Neural cell (in vitro differentiated cells): ENCODE data around the gene XXYLT1. TPM values are rescaled to one million over a fixed set of nuclear protein-coding genes. Genes with fewer than 3 reads are reported as not detected.

ENCODE experiments used
- H2AFZ ChIP-seq: fragments of 200-600, 300-800 bp; sonication (generic), shearing (Covaris generic); 2 replicates; pipeline ENCODE4 v1.6.0; 2014; ENCODE audit warnings: low read depth, mild to moderate bottlenecking, antibody characterized with exemption, low read length, moderate library complexity
- H3F3A ChIP-seq: fragments of 200-600 bp; shearing (Covaris generic); 2 replicates; pipeline ENCODE4 v1.6.1; 2016; ENCODE audit warnings: mild to moderate bottlenecking, moderate library complexity, mixed read lengths, antibody characterized with exemption, low read length; ENCODE audit not compliant: insufficient read depth, poor library complexity, severe bottlenecking
- H3K27ac ChIP-seq: fragments of 200-600, 300-800 bp; sonication (generic), shearing (Covaris generic); 2 replicates; pipeline ENCODE4 v1.5.1; 2014; ENCODE audit warnings: mild to moderate bottlenecking, low read length, moderate library complexity
- H3K27me3 ChIP-seq: fragments of 300-800, 200-600 bp; sonication (generic), shearing (Covaris generic); 2 replicates; pipeline ENCODE4 v1.6.0; 2014; ENCODE audit warnings: mild to moderate bottlenecking, low read depth, low read length, moderate library complexity; ENCODE audit not compliant: insufficient read depth
- H3K36me3 ChIP-seq: fragments of 300-800, 200-600 bp; sonication (generic), shearing (Covaris generic); 2 replicates; pipeline ENCODE4 v1.5.1; 2014; ENCODE audit warnings: mild to moderate bottlenecking, antibody characterized with exemption, low read length, moderate library complexity; ENCODE audit not compliant: insufficient read depth
- H3K4me2 ChIP-seq: fragments of 300-800, 200-600 bp; sonication (generic), shearing (Covaris generic); 2 replicates; pipeline ENCODE4 v1.6.0; 2014; ENCODE audit warnings: mild to moderate bottlenecking, low read length
- H3K4me3 ChIP-seq: fragments of 300-800, 200-600 bp; sonication (generic), shearing (Covaris generic); 2 replicates; pipeline ENCODE4 v1.5.1; 2014; ENCODE audit warnings: mild to moderate bottlenecking, low read length, moderate library complexity
- H3K79me2 ChIP-seq: fragments of 200-600 bp; shearing (Covaris generic); replicated peaks from 2 replicates; pipeline ENCODE4 v1.6.0; 2014; ENCODE audit warnings: mild to moderate bottlenecking, low read length, moderate library complexity; ENCODE audit not compliant: insufficient read depth
- H3K9ac ChIP-seq: fragments of 300-800, 200-600 bp; sonication (generic), shearing (Covaris generic); 2 replicates; pipeline ENCODE4 v1.6.1; 2016; ENCODE audit warnings: mild to moderate bottlenecking, low read length, mixed read lengths
- H3K9me2 ChIP-seq: fragments of 200-600 bp; shearing (Covaris generic); 2 replicates; pipeline ENCODE4 v1.6.1; 2016; ENCODE audit warnings: mild to moderate bottlenecking, low read length, mixed read lengths; ENCODE audit not compliant: insufficient read depth
- H3K9me3 ChIP-seq: fragments of 200-600, 300-800 bp; sonication (generic), shearing (Covaris generic); 2 replicates; pipeline ENCODE4 v1.6.1; 2016; ENCODE audit warnings: mild to moderate bottlenecking, mixed run types, low read length, moderate library complexity, mixed read lengths
- H4K20me1 ChIP-seq: fragments of 200-600 bp; shearing (Covaris generic); 2 replicates; pipeline ENCODE4 v1.6.1; 2016; ENCODE audit warnings: mild to moderate bottlenecking, mixed run types; ENCODE audit not compliant: insufficient read depth
- EP300 ChIP-seq: fragments of 450-650 bp; conservative IDR thresholded peaks from 2 replicates; pipeline ENCODE4 v1.6.1; 2014; ENCODE audit warnings: antibody characterized with exemption, mild to moderate bottlenecking, moderate library complexity; ENCODE audit not compliant: poor library complexity, severe bottlenecking
- EZH2 ChIP-seq: fragments of 200-600, 300-800 bp; shearing (Covaris generic), sonication (generic); IDR thresholded peaks from 2 replicates; pipeline ENCODE4 v1.6.1; 2014; ENCODE audit warnings: antibody characterized with exemption, low read length, borderline replicate concordance, mild to moderate bottlenecking; ENCODE audit not compliant: insufficient read depth, poor library complexity, severe bottlenecking
- MXI1 ChIP-seq: fragments of 450-650 bp; conservative IDR thresholded peaks from 2 replicates; pipeline ENCODE4 v1.6.1; 2014; ENCODE audit warnings: antibody characterized with exemption, mild to moderate bottlenecking; ENCODE audit not compliant: poor library complexity, severe bottlenecking
- POLR2AphosphoS5 ChIP-seq: IDR thresholded peaks from 2 replicates; pipeline ENCODE4 v1.6.1; 2012
- RAD21 ChIP-seq: fragments of 450-650 bp; conservative IDR thresholded peaks from 2 replicates; pipeline ENCODE4 v1.6.1; 2014; ENCODE audit warnings: antibody characterized with exemption, mild to moderate bottlenecking, moderate library complexity
- REST ChIP-seq: IDR thresholded peaks from 2 replicates; pipeline ENCODE4 v1.6.1; 2012; ENCODE audit warnings: borderline replicate concordance
- SMC3 ChIP-seq: fragments of 450-650 bp; conservative IDR thresholded peaks from 2 replicates; pipeline ENCODE4 v1.6.1; 2014; ENCODE audit warnings: antibody characterized with exemption, mild to moderate bottlenecking, moderate library complexity; ENCODE audit not compliant: poor library complexity
- TAF1 ChIP-seq: IDR thresholded peaks from 2 replicates; pipeline ENCODE4 v1.6.1; 2012; ENCODE audit warnings: low read depth
- polyA plus RNA-seq: library from polyadenylated mRNA; depleted of rRNA; stranded (reverse); fragments of >200 nt; gene quantifications from 2 replicates; pipeline ENCODE4 v1.2.3, GENCODE V29; 2014
- TF ChIP-seq, protein P1 (sequence below): fragments of 450-650 bp; IDR thresholded peaks from 2 replicates; pipeline ENCODE4 v1.5.1; 2014; ENCODE audit warnings: antibody characterized with exemption, mild to moderate bottlenecking, moderate library complexity; ENCODE audit not compliant: poor library complexity, severe bottlenecking

XXYLT1 gene
- polyA plus RNA-seq, 1 donor from 2014 or later = 25.4 TPM

GRCh38 chr3:195099951-195100785 is 170.8 kb downstream of the XXYLT1 start:
- Histone ChIP-seq H2AFZ (no peak overlapping the region), H3K27ac (no peak overlapping the region), H3K79me2 (no peaks in the 10 kb centered on the region), H3K4me3 (no peak overlapping the region), H3K4me2 (no peak overlapping the region), H3K9me2 (no peaks in the 10 kb centered on the region), H3K27me3 (no peaks in the 10 kb centered on the region), H3F3A (no peaks in the 10 kb centered on the region), H4K20me1 (no peaks in the 10 kb centered on the region), H3K36me3 (no peaks in the 10 kb centered on the region), H3K9ac (no peak overlapping the region), H3K9me3 (no peaks in the 10 kb centered on the region)
- TF ChIP-seq SMC3 (no peak), EP300 (no peak), EZH2 (no peak), TAF1 (no peak), REST (no peak), RAD21 (no peak)
- TF ChIP-seq, protein P1, sequence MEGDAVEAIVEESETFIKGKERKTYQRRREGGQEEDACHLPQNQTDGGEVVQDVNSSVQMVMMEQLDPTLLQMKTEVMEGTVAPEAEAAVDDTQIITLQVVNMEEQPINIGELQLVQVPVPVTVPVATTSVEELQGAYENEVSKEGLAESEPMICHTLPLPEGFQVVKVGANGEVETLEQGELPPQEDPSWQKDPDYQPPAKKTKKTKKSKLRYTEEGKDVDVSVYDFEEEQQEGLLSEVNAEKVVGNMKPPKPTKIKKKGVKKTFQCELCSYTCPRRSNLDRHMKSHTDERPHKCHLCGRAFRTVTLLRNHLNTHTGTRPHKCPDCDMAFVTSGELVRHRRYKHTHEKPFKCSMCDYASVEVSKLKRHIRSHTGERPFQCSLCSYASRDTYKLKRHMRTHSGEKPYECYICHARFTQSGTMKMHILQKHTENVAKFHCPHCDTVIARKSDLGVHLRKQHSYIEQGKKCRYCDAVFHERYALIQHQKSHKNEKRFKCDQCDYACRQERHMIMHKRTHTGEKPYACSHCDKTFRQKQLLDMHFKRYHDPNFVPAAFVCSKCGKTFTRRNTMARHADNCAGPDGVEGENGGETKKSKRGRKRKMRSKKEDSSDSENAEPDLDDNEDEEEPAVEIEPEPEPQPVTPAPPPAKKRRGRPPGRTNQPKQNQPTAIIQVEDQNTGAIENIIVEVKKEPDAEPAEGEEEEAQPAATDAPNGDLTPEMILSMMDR = no peak

GRCh38 chr3:195098741-195099525 is 172.0 kb downstream of the XXYLT1 start:
- Histone ChIP-seq H3K9me2 (no peaks in the 10 kb centered on the region), H3K9me3 (no peaks in the 10 kb centered on the region), H3K79me2 (no peaks in the 10 kb centered on the region), H3K36me3 (no peaks in the 10 kb centered on the region), H3F3A (no peaks in the 10 kb centered on the region), H2AFZ (no peak overlapping the region), H4K20me1 (no peaks in the 10 kb centered on the region), H3K4me2 (no peak overlapping the region), H3K9ac (no peak overlapping the region), H3K27me3 (no peaks in the 10 kb centered on the region), H3K4me3 (no peak overlapping the region), H3K27ac (no peak overlapping the region)
- no peak for TF ChIP-seq POLR2AphosphoS5
- TF ChIP-seq RAD21 = no peak
- no peak for TF ChIP-seq MXI1
- no peak for TF ChIP-seq EP300
- no peak for TF ChIP-seq REST
- TF ChIP-seq, protein P1 = no peak
- no peak for TF ChIP-seq TAF1
